ENCODE measurements around the gene RGS10. TPM values are rescaled to one million over a fixed set of nuclear protein-coding genes. Genes with fewer than 3 reads are reported as not detected.
"Not testable (repeated sequence)": the region's sequence is repeated elsewhere in the genome, so short reads cannot be mapped to it uniquely, and the experiment has no call there.

The RGS10 gene
- total and polyA plus RNA-seq, 12 donors = 1.9 to 16.5 (median 3.8) TPM

DNA sequence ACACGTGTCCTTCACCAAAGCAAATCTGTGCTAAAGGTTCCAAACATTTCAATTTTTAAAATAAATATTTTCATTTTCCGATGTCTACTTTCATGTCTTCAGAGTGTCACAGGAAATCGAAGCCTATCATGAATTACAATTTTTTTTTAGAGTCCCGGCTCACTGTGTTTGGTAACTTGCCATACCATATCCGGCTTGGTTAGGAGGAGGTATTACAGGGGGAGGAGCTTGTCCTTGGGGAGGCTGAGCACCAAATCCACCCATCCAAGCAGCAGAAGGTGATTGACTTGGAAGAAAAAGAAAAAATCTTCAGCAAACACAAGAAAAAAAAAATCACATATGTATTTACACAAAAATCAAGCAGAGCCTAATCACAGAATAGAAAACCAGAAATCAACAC is 33.0 kb upstream of the RGS10 start:
- no peaks in the 10 kb centered on the region for H3K9me3 ChIP-seq
- ATAC-seq = peak in 2 of 8 donors; percentile 54 to 55
- H3K27me3 ChIP-seq = no peaks in the 10 kb centered on the region
- DNase-seq = no peak
- H3K36me3 ChIP-seq = peaks cover 0 to 89% (median 53%) of the 10 kb centered on the region in 9 donors
- H3K4me1 ChIP-seq = peaks cover 0 to 6% (median 0%) of the 10 kb centered on the region in 9 donors
- intact Hi-C loops (cut with DNase I) = no loop called here
- H3K27ac ChIP-seq = no peak overlapping the region
- no peak overlapping the region for H3K4me3 ChIP-seq
- WGBS, 2 donors = 40 to 55% methylated on average over 5 of the region's 5 CpGs
- TF ChIP-seq, protein P1, sequence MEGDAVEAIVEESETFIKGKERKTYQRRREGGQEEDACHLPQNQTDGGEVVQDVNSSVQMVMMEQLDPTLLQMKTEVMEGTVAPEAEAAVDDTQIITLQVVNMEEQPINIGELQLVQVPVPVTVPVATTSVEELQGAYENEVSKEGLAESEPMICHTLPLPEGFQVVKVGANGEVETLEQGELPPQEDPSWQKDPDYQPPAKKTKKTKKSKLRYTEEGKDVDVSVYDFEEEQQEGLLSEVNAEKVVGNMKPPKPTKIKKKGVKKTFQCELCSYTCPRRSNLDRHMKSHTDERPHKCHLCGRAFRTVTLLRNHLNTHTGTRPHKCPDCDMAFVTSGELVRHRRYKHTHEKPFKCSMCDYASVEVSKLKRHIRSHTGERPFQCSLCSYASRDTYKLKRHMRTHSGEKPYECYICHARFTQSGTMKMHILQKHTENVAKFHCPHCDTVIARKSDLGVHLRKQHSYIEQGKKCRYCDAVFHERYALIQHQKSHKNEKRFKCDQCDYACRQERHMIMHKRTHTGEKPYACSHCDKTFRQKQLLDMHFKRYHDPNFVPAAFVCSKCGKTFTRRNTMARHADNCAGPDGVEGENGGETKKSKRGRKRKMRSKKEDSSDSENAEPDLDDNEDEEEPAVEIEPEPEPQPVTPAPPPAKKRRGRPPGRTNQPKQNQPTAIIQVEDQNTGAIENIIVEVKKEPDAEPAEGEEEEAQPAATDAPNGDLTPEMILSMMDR (IDR thresholded peaks at IDR 0.05) = no peak

DNA sequence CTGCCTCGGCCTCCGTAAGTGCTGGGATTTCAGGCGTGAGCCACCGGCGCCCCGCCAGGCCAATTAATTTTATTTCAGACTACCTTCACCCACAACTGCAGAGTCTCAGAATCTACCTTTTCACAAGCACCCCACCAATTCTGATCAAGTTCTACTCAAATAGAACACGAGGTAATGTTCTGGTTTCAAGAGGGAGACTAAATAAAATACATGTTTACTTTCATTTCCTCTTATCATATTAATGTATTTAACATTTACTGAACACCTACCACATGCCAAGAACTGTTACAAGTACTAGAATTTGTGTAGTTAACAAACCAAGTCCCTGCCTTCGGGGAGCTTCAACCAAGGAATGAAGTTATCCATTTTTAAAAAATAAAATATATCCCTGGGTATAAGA is 25.5 kb upstream of the RGS10 start:
- Histone ChIP-seq H3K27ac (no peak overlapping the region), H3K4me1 (peaks cover 0 to 7% (median 0%) of the 10 kb centered on the region in 9 donors), H3K9me3 (no peaks in the 10 kb centered on the region), H3K27me3 (no peaks in the 10 kb centered on the region), H3K4me3 (no peak overlapping the region), H3K36me3 (peaks cover 0 to 14% (median 6%) of the 10 kb centered on the region in 9 donors)
- TF ChIP-seq, protein P1 (IDR thresholded peaks at IDR 0.05) = no peak
- intact Hi-C loops (cut with DNase I) = loop anchor here in 1 of 10 donors (2.0 kb wide), 1 partner anchor 23 kb away; no protein-coding TSS in a partner anchor
- no peak for DNase-seq
- no peak for ATAC-seq
- WGBS, 2 donors = 91 to 95% methylated on average over 8 of the region's 8 CpGs

DNA sequence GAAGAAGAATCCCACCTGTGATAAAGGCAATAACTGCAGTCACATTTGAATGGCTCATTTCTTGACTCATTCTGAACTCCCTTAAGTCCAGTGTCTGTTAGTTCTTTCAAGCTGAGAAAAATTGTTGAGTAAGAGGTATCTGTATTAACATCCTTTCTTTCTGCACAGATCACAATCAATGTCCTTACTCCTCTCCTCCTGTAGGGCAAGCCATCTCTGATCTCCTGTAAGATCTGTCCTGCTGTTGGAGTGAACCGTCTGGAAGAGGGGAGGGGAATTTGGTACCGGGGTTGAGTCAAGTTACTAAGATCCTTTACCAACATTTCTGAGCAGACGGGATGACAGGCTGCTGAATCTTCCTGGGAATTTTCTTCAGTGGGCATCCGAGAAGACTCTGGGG is 19.6 kb upstream of the RGS10 start:
- Histone ChIP-seq H3K4me3 (no peak overlapping the region), H3K27ac (no peak overlapping the region), H3K27me3 (no peaks in the 10 kb centered on the region), H3K9me3 (no peaks in the 10 kb centered on the region), H3K4me1 (no peaks in the 10 kb centered on the region), H3K36me3 (no peaks in the 10 kb centered on the region)
- TF ChIP-seq, protein P1 (IDR thresholded peaks at IDR 0.05) = no peak
- intact Hi-C loops (cut with DNase I) = no loop called here
- WGBS, 2 donors = 87 to 88% methylated on average over 4 of the region's 4 CpGs
- DNase-seq (no peak), ATAC-seq (no peak)

DNA sequence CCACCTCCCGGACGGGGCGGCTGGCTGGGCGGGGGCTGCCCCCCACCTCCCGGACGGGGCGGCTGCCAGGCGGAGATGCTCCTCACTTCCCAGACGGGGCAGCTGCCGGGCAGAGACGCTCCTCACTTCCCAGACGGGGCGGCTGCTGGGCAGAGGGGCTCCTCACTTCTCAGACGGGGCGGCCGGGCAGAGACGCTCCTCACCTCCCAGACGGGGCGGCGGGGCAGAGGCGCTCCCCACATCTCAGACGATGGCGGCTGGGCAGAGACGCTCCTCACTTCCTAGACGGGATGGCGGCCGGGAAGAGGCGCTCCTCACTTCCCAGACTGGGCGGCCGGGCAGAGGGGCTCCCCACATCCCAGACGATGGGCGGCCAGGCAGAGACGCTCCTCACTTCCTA is 17.0 kb upstream of the RGS10 start:
- H3K4me1 ChIP-seq; DNase-seq; ATAC-seq; H3K36me3 ChIP-seq; intact Hi-C loops (cut with DNase I); H3K9me3 ChIP-seq; H3K4me3 ChIP-seq; H3K27me3 ChIP-seq; H3K27ac ChIP-seq: not testable (repeated sequence)
- WGBS, 2 donors = 95% methylated on average over 26 to 32 of the region's 33 CpGs

DNA sequence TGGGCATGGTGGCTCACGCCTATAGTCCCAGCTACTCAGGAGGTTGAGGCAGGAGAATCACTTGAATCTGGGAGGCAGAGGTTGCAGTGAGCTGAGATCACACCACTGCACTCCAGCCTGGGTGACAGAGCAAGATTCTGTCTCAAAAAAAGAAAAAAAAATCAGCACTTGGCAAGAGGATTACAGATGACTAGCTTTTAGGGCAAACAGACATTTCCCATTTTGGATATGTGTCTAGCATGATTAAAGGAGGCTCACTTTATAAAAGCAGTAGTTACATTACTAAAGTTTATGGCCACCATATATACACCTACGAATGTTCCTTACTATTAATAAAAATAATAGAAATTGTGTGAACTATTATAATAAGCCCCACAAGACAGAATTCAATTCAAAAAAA is 13.6 kb upstream of the RGS10 start:
- H3K27ac ChIP-seq; H3K4me1 ChIP-seq; ATAC-seq; H3K9me3 ChIP-seq; intact Hi-C loops (cut with DNase I); H3K4me3 ChIP-seq; H3K36me3 ChIP-seq; DNase-seq; H3K27me3 ChIP-seq: not testable (repeated sequence)
- 91 to 100% methylated on average over 2 of the region's 2 CpGs for WGBS, 2 donors

All from heart right ventricle (tissue), 16 donors.